Measurements from ENCODE around the gene XYLT1.

The XYLT1 gene

GRCh38 chr16:17459903-17460521, 10.7 kb downstream of the XYLT1 start:
- H3K36me3 ChIP-seq (replicated peaks; ENCODE audit: low read depth, low read length), result no peaks in the 10 kb centered on the region
- H3K4me3 ChIP-seq (ENCODE audit: low read length), result peak overlapping the region; percentile 21
- H3K4me2 ChIP-seq (ENCODE audit: low read length), result peak overlapping the region; percentile 62
- H3K27ac ChIP-seq (ENCODE audit: low read length), result no peak overlapping the region
- TF ChIP-seq CTCF (IDR thresholded peaks at IDR 0.05; ENCODE audit: low read depth, low read length), result no peak
- no peak for TF ChIP-seq EZH2phosphoT487 (IDR thresholded peaks at IDR 0.05; ENCODE audit: low read depth)
- H3K79me2 ChIP-seq (ENCODE audit: low read length), result no peaks in the 10 kb centered on the region
- 0 out of 2 replicates have a peak, but pooled peaks cover 3% of the 10 kb centered on the region for H3K27me3 ChIP-seq (ENCODE audit: low read depth, low read length)
- H2AFZ ChIP-seq (ENCODE audit: low read depth, low read length), result no peak overlapping the region
- H3K4me1 ChIP-seq (ENCODE audit: low read length), result peaks cover 40% of the 10 kb centered on the region
- 0 out of 2 replicates have a peak, but pooled peaks cover 3% of the 10 kb centered on the region for H4K20me1 ChIP-seq (ENCODE audit: insufficient read depth, low read length)
- no peak overlapping the region for H3K9ac ChIP-seq (ENCODE audit: low read length)
- peaks cover 11% of the 10 kb centered on the region; the same call in 1 of the 2 replicates for H3K9me3 ChIP-seq (ENCODE audit: insufficient read depth, low read length)

GRCh38 chr16:17457997-17458396, 12.8 kb downstream of the XYLT1 start:
- Histone ChIP-seq H3K9me3 (ENCODE audit: insufficient read depth, low read length) (peaks cover 11% of the 10 kb centered on the region; the same call in 1 of the 2 replicates), H3K79me2 (ENCODE audit: low read length) (no peaks in the 10 kb centered on the region), H3K27ac (ENCODE audit: low read length) (no peak overlapping the region), H3K4me3 (ENCODE audit: low read length) (no peak overlapping the region), H3K4me1 (ENCODE audit: low read length) (peaks cover 33% of the 10 kb centered on the region), H3K4me2 (ENCODE audit: low read length) (no peak overlapping the region), H3K9ac (ENCODE audit: low read length) (no peak overlapping the region), H4K20me1 (ENCODE audit: insufficient read depth, low read length) (0 out of 2 replicates have a peak, but pooled peaks cover 3% of the 10 kb centered on the region), H3K27me3 (ENCODE audit: low read depth, low read length) (0 out of 2 replicates have a peak, but pooled peaks cover 3% of the 10 kb centered on the region), H3K36me3 (replicated peaks; ENCODE audit: low read depth, low read length) (no peaks in the 10 kb centered on the region), H2AFZ (ENCODE audit: low read depth, low read length) (no peak overlapping the region)
- TF ChIP-seq CTCF (IDR thresholded peaks at IDR 0.05; ENCODE audit: low read depth, low read length) (no peak), EZH2phosphoT487 (IDR thresholded peaks at IDR 0.05; ENCODE audit: low read depth) (no peak)

- H3K4me2 ChIP-seq (ENCODE audit: low read length), result no peak overlapping the region
- H3K9ac ChIP-seq (ENCODE audit: low read length), result no peak overlapping the region
- H3K27me3 ChIP-seq (ENCODE audit: low read depth, low read length), result 0 out of 2 replicates have a peak, but pooled peaks cover 3% of the 10 kb centered on the region
- H3K4me1 ChIP-seq (ENCODE audit: low read length), result peaks cover 29% of the 10 kb centered on the region
- 0 out of 2 replicates have a peak, but pooled peaks cover 3% of the 10 kb centered on the region for H4K20me1 ChIP-seq (ENCODE audit: insufficient read depth, low read length)
- H3K4me3 ChIP-seq (ENCODE audit: low read length), result no peak overlapping the region
- peaks cover 8% of the 10 kb centered on the region; the same call in 1 of the 2 replicates for H3K9me3 ChIP-seq (ENCODE audit: insufficient read depth, low read length)
- TF ChIP-seq EZH2phosphoT487 (IDR thresholded peaks at IDR 0.05; ENCODE audit: low read depth) (no peak), CTCF (IDR thresholded peaks at IDR 0.05; ENCODE audit: low read depth, low read length) (no peak)
- no peaks in the 10 kb centered on the region for H3K36me3 ChIP-seq (replicated peaks; ENCODE audit: low read depth, low read length)
- H3K27ac ChIP-seq (ENCODE audit: low read length), result no peak overlapping the region
- H2AFZ ChIP-seq (ENCODE audit: low read depth, low read length), result no peak overlapping the region
- no peaks in the 10 kb centered on the region for H3K79me2 ChIP-seq (ENCODE audit: low read length)
Observed at GRCh38 chr16:17457513-17457912, 13.2 kb downstream of the XYLT1 start.

GRCh38 chr16:17454162-17454730, 16.5 kb downstream of the XYLT1 start:
- Histone ChIP-seq H3K27me3 (ENCODE audit: low read depth, low read length) (no peaks in the 10 kb centered on the region), H3K79me2 (ENCODE audit: low read length) (no peaks in the 10 kb centered on the region), H2AFZ (ENCODE audit: low read depth, low read length) (no peak overlapping the region), H3K27ac (ENCODE audit: low read length) (no peak overlapping the region), H3K36me3 (replicated peaks; ENCODE audit: low read depth, low read length) (no peaks in the 10 kb centered on the region), H3K9ac (ENCODE audit: low read length) (no peak overlapping the region), H3K4me1 (ENCODE audit: low read length) (peaks cover 13% of the 10 kb centered on the region), H4K20me1 (ENCODE audit: insufficient read depth, low read length) (0 out of 2 replicates have a peak, but pooled peaks cover 4% of the 10 kb centered on the region), H3K4me2 (ENCODE audit: low read length) (no peak overlapping the region), H3K4me3 (ENCODE audit: low read length) (no peak overlapping the region), H3K9me3 (ENCODE audit: insufficient read depth, low read length) (no peaks in the 10 kb centered on the region)
- TF ChIP-seq EZH2phosphoT487 (IDR thresholded peaks at IDR 0.05; ENCODE audit: low read depth) (no peak), CTCF (IDR thresholded peaks at IDR 0.05; ENCODE audit: low read depth, low read length) (no peak)

Data from OCI-LY3 (cell line).